ENCODE data around the gene STRAP. TPM values are rescaled to one million over a fixed set of nuclear protein-coding genes. Genes with fewer than 3 reads are reported as not detected.

STRAP gene
- total and polyA plus RNA-seq, 2 of the 13 experiments (the other 11 are each of a cell fraction or from before 2014, with no cell fraction given): 66.9 to 118 TPM

DNA sequence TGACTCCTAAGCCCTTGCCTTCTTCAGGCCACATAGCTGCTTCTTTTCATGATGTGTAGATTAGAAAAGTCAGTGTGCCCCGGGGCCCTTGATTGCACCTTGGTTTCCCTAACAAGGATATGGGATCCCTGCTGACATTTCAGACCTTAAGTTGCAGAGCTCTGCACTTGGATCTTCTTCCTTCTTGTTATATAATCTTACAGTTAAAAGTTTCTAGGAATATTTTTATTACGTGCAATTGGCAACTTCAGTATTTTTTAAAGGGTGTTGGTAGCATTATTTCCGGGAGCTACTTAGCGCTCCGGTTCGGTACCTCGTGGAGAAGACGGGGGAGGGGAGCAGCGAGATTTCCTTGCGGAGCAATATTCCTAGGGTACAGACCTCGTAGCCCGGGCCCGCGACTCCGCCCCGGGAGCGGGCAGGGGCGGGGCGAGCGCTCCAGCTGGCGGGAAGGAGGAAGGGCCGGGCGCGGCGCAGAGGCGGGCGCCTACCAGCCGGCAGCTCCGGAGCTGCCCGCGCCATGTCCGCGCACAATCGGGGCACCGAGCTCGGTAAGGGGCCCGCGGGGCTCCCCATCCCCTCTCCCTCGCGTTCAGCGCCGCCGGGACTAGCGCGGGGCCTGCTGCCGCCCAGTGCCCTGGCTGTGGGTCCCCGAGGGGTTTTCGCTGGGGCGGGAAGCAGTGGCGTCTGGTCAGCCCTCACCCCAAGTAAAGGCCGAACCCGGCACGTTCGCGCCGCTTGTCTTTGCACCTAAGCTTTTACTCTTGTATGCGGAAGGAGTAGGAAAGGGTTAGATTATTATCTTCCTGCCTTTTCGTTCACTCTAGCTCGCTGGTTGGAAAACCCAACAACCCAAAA, 28.9 kb downstream of the STRAP start, which contains the start of gene DERA (continued):
- TF ChIP-seq, protein P1, sequence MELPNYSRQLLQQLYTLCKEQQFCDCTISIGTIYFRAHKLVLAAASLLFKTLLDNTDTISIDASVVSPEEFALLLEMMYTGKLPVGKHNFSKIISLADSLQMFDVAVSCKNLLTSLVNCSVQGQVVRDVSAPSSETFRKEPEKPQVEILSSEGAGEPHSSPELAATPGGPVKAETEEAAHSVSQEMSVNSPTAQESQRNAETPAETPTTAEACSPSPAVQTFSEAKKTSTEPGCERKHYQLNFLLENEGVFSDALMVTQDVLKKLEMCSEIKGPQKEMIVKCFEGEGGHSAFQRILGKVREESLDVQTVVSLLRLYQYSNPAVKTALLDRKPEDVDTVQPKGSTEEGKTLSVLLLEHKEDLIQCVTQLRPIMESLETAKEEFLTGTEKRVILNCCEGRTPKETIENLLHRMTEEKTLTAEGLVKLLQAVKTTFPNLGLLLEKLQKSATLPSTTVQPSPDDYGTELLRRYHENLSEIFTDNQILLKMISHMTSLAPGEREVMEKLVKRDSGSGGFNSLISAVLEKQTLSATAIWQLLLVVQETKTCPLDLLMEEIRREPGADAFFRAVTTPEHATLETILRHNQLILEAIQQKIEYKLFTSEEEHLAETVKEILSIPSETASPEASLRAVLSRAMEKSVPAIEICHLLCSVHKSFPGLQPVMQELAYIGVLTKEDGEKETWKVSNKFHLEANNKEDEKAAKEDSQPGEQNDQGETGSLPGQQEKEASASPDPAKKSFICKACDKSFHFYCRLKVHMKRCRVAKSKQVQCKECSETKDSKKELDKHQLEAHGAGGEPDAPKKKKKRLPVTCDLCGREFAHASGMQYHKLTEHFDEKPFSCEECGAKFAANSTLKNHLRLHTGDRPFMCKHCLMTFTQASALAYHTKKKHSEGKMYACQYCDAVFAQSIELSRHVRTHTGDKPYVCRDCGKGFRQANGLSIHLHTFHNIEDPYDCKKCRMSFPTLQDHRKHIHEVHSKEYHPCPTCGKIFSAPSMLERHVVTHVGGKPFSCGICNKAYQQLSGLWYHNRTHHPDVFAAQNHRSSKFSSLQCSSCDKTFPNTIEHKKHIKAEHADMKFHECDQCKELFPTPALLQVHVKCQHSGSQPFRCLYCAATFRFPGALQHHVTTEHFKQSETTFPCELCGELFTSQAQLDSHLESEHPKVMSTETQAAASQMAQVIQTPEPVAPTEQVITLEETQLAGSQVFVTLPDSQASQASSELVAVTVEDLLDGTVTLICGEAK (IDR thresholded peaks at IDR 0.05): no peak
- TF ChIP-seq, protein P1 (CRISPR knock-in tag; IDR thresholded peaks at IDR 0.05): peak; percentile 69; the same call in 1 of the 2 replicates
- TF ChIP-seq ZNF251 (CRISPR knock-in tag; IDR thresholded peaks at IDR 0.05): no peak
- no peak for TF ChIP-seq JUN (CRISPR knock-in tag; IDR thresholded peaks at IDR 0.05)
- TF ChIP-seq SSRP1 (CRISPR knock-in tag; IDR thresholded peaks at IDR 0.05): no peak
- TF ChIP-seq XRCC5 (optimal IDR thresholded peaks at IDR 0.05; ENCODE audit: low read length): peak; percentile 82
- no peak for TF ChIP-seq PRMT3 (CRISPR knock-in tag; IDR thresholded peaks at IDR 0.05; ENCODE audit: borderline replicate concordance, low read depth)
- no peak; the same call in 1 of the 2 replicates for TF ChIP-seq NR0B2 (CRISPR knock-in tag; IDR thresholded peaks at IDR 0.05)
- TF ChIP-seq, protein P2, sequence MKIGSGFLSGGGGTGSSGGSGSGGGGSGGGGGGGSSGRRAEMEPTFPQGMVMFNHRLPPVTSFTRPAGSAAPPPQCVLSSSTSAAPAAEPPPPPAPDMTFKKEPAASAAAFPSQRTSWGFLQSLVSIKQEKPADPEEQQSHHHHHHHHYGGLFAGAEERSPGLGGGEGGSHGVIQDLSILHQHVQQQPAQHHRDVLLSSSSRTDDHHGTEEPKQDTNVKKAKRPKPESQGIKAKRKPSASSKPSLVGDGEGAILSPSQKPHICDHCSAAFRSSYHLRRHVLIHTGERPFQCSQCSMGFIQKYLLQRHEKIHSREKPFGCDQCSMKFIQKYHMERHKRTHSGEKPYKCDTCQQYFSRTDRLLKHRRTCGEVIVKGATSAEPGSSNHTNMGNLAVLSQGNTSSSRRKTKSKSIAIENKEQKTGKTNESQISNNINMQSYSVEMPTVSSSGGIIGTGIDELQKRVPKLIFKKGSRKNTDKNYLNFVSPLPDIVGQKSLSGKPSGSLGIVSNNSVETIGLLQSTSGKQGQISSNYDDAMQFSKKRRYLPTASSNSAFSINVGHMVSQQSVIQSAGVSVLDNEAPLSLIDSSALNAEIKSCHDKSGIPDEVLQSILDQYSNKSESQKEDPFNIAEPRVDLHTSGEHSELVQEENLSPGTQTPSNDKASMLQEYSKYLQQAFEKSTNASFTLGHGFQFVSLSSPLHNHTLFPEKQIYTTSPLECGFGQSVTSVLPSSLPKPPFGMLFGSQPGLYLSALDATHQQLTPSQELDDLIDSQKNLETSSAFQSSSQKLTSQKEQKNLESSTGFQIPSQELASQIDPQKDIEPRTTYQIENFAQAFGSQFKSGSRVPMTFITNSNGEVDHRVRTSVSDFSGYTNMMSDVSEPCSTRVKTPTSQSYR (CRISPR knock-in tag; IDR thresholded peaks at IDR 0.05; ENCODE audit: borderline replicate concordance): peak; percentile 34; the same call in 1 of the 2 replicates
- no peak for TF ChIP-seq ZNF557 (CRISPR knock-in tag; IDR thresholded peaks at IDR 0.05)
- TF ChIP-seq, protein P3, sequence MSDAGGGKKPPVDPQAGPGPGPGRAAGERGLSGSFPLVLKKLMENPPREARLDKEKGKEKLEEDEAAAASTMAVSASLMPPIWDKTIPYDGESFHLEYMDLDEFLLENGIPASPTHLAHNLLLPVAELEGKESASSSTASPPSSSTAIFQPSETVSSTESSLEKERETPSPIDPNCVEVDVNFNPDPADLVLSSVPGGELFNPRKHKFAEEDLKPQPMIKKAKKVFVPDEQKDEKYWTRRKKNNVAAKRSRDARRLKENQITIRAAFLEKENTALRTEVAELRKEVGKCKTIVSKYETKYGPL (CRISPR knock-in tag; IDR thresholded peaks at IDR 0.05): peak; percentile 61; the same call in 1 of the 2 replicates
- no peak for TF ChIP-seq HIC2 (CRISPR knock-in tag; IDR thresholded peaks at IDR 0.05; ENCODE audit: low read depth)
- 0 out of 2 replicates have a peak, but pooled peaks have one; percentile 47 for TF ChIP-seq STAT5B (CRISPR knock-in tag; IDR thresholded peaks at IDR 0.05)

Measured in HepG2 (cell line).